HuH-7 (cell line): ENCODE measurements around the gene TBX3.

Experiments
- DNase-seq: peaks from one replicate; pipeline ENCODE4 v3.0.0; 2011; ENCODE audit warnings: low spot score

TBX3 gene

DNA sequence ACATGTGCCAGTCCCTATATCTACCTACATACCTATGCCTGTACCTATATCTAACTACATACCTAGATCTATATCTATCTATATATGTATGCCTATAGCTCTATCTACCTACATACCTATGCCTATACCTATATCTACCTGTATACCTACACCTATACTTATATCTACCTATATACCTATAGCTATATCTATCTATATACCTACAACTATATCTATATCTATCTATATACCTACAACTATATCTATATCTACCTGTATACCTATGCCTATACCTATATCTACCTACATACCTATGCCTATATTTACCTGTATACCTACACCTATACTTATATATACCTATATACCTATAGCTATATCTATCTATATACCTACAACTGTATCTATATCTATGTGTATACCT is 56.6 kb downstream of the TBX3 start:
- no peak for DNase-seq

DNA sequence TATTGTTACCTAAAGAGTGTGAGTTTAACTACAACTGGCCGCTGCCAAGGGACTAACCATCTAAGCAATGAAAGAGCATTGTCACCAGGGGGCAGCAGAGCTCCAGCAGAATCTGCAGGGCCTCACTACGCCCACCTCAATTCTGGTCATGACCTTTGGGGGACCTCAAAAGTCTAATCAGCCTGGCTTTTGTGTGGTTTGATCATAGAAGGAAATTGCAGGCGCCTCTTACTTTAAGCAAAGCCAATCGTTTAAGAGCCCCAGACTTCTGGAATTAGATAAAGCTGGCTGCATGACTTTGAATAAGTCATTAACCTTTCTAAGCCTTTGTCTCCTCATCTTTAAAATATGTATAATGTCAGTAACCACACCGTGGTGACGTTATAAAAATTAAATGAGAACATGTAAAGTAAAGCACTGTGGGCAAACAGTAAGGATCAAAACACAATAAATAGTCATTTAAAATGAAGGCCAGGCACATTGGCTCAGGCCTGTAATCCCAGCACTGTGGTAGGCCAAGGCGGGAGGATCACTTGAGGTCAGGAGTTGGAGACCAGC is 58.6 kb downstream of the TBX3 start:
- peak; percentile 15 for DNase-seq

DNA sequence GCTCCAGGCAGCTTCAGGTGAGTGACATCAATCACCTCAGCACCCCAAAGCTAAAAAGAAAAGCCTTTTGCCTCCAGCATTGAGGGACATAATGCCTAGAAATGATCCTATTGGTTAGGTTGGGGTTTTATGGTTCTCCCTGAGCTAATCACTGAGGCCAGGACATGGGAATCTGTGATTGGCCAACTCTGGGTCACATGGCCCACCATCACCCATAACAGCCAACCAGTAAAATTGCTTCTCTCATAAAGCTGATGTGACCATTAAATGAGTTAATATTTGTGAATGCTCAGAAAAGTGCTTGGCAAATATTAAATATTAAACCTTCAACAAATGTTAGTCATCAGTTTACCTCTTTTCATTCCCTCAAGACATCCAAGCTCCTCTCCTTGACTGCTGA is 60.2 kb downstream of the TBX3 start:
- no peak for DNase-seq
